Measurements from ENCODE around the gene ITIH3.

DNA sequence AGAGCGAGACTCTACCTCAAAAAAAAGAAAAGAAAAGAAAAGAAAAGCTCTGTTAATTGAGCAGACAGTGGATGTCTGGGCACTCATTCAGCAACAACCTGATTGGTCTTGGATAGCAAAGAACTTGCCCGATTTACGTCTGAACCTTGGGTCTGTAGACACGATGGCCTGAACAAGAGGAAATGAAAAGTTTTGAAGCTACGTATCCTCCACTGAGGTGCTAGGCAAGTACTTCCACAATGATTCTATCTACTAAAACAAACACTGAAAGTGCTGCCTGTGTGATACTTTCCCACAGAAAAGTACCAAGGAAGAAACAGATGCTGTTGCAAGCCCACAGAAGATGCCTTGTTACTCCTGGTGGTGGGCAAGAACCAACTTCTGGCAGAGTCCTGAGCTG lies 62.1 kb downstream of the ITIH3 start:
- TF ChIP-seq POLR2A (IDR thresholded peaks at IDR 0.05; ENCODE audit: low read length) (no peak), GATA1 (IDR thresholded peaks at IDR 0.05; ENCODE audit: low read depth, low read length) (no peak)

Data from erythroblast (primary cell).